ENCODE data around the gene IGF2.

The IGF2 gene

DNA sequence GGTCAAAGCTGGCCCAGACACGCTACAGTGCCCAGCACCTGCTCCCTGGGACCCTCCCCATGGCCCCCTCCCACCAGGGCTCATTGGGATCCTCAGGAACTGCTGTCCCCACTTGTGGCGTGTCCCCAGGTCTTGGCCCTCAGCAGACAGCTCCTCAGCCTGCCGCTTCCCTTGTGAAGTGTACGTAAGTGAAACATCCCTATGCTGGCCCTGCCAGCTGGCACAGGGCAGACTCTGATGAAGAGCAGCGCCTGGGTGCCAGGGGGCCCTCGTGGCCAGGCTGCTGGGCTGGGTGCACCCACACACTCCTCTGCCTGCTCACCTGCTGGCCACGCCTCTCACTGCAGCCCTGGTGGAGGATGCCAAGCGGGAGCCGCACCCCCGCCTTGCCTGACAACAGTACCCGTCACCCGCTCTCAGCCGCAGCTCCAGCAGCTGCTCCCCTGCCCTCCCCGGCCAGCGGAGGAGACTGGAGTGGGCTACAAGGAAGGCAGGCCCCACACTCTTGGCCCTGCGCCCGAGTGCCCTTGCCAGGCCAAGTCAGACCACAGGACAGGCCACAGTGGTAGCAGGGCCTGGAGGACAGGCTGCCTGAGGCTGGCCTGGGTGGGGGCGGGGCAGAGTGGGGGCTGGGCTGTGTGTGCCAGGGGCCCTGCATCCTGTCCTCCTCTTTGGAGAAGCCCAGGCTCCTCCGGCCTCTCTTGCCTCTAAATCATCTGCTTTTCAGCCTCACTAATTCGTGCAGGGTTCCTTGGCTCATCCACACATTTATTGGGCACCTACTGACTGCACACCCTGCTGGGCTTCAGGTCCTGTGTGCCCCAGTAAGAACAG, 39.5 kb downstream of the IGF2 start:
- TF ChIP-seq FOXP2 (optimal IDR thresholded peaks at IDR 0.05; ENCODE audit: control extremely low read depth, extremely low read length, insufficient read depth) (no peak), POLR2AphosphoS5 (IDR thresholded peaks at IDR 0.05; ENCODE audit: borderline replicate concordance, low read depth, low read length) (no peak), EZH2 (IDR thresholded peaks at IDR 0.05) (no peak)
- no peak overlapping the region for H3K9ac ChIP-seq (ENCODE audit: insufficient read length)
- no peaks in the 10 kb centered on the region for H3K36me3 ChIP-seq (ENCODE audit: insufficient read depth, low read length)
- no peak overlapping the region for H3K4me3 ChIP-seq
- no peaks in the 10 kb centered on the region for H3K9me3 ChIP-seq (ENCODE audit: low read depth, low read length)
- DNase-seq (ENCODE audit: low read depth, low spot score): no peak
- H3K27ac ChIP-seq: no peak overlapping the region

DNA sequence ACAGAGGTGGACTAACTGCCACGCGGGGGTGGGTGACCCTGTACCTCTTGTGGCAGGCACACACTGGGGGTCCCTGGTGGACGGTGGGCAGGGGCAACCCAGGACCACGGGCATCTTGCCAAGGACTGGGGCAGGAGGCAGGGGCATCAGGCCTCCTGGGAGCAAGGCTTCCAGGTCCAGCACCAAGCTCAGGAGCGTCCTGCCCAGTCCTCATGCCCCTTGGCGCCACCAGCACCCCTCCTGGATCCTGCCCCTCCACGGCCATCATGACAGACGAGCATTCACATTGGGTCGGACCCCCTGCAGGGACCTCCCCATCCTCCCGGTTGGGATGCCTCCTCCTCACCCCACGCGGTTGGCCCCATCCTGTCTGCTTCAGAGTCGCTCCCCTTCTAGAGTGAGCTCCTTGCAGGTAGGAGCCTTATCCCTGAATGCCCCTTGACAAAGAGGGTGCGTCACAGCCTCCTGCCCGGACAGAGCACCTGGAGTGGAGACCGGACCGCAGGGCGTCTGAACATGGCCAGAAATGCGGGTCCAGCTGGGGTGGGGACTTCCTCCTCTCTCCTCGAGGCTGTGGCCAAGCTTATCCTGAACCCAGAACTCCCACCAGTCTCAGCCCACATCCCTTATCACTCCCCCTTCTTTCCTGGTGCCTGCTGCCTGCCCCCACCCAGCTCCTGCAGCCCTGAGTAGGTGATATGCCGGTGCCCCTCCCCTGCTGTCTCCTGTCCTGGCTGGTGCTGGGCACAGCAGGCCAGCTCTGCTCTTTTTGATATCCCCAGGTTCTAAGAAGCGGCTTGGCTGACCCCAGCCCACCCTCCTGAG, 40.3 kb downstream of the IGF2 start:
- TF ChIP-seq FOXP2 (optimal IDR thresholded peaks at IDR 0.05; ENCODE audit: control extremely low read depth, extremely low read length, insufficient read depth) (no peak), EZH2 (IDR thresholded peaks at IDR 0.05) (no peak), POLR2AphosphoS5 (IDR thresholded peaks at IDR 0.05; ENCODE audit: borderline replicate concordance, low read depth, low read length) (no peak)
- Histone ChIP-seq H3K9ac (ENCODE audit: insufficient read length) (no peak overlapping the region), H3K9me3 (ENCODE audit: low read depth, low read length) (no peaks in the 10 kb centered on the region), H3K36me3 (ENCODE audit: insufficient read depth, low read length) (no peaks in the 10 kb centered on the region), H3K27ac (no peak overlapping the region), H3K4me3 (no peak overlapping the region)
- DNase-seq (ENCODE audit: low read depth, low spot score): no peak

DNA sequence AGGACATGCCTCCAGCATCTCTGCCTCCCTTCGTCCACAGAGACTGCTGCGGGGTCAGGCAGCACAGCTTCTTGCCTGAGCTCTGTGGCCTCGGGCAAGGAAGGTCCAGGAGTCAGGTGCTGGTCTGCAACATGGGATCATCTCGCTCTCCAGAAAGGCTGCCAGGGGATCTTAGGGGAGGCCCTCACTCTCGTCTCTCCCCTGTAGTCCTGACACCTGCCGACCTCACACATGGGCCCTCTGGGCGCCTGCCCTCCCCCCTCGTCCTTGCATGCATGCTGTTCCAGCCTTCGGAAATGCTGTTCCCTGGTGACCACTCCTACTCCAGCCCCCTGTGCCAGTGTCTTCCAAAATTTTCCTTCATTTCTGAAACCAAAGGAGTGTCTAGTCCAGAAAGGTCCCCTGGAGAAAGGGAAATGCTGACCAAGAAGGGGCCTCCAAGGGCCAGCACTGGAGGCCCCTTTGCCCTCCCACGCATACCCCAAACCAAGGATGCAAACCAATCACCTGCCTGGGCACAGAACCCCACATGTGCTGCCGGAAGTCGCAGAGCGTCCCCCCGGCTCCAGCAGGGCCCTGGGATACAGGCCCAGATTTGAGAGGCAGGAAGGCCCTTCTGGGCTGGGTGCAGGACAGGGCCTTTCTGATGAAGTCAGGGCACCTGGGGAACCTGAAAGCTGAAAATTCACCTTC, 41.0 kb downstream of the IGF2 start:
- no peak for DNase-seq (ENCODE audit: low read depth, low spot score)
- H3K9ac ChIP-seq (ENCODE audit: insufficient read length): no peak overlapping the region
- TF ChIP-seq EZH2 (IDR thresholded peaks at IDR 0.05): no peak
- no peak for TF ChIP-seq FOXP2 (optimal IDR thresholded peaks at IDR 0.05; ENCODE audit: control extremely low read depth, extremely low read length, insufficient read depth)
- TF ChIP-seq POLR2AphosphoS5 (IDR thresholded peaks at IDR 0.05; ENCODE audit: borderline replicate concordance, low read depth, low read length): no peak
- H3K36me3 ChIP-seq (ENCODE audit: insufficient read depth, low read length): no peaks in the 10 kb centered on the region
- H3K9me3 ChIP-seq (ENCODE audit: low read depth, low read length): no peaks in the 10 kb centered on the region
- no peak overlapping the region for H3K4me3 ChIP-seq
- no peak overlapping the region for H3K27ac ChIP-seq

DNA sequence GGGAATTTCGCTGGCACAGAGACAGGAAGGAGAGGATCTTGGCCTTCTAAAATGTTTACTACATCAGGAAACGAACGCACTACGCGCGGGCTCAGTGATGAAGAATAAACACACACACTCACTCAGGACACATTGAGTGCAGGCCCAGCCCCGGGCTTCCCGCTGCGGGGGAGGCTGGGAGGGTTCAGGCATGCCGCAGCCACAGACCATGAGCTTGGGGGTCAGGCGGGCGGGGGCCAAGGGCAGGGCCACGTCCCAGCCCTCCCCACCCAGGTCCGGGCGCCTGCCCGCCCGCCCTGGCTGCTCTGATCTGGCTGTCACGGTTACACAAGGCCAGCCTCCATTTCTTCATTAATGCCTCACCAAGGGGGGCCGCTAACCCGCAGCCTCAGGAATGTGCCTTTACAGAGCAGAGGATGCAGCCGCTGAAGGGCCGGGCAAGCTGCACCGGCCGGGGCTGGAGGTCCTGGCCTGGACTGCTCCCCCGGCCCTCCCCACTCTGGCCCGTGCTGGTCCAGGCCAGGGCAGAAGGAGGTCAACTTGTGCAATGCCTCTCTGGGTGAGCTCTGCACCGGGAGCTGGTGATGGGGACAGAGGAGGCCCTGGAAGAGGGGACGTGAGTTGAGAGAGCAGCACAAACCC, 41.7 kb downstream of the IGF2 start:
- Histone ChIP-seq H3K4me3 (no peak overlapping the region), H3K9me3 (ENCODE audit: low read depth, low read length) (no peaks in the 10 kb centered on the region), H3K27ac (no peak overlapping the region), H3K9ac (ENCODE audit: insufficient read length) (no peak overlapping the region), H3K36me3 (ENCODE audit: insufficient read depth, low read length) (no peaks in the 10 kb centered on the region)
- no peak for TF ChIP-seq EZH2 (IDR thresholded peaks at IDR 0.05)
- TF ChIP-seq FOXP2 (optimal IDR thresholded peaks at IDR 0.05; ENCODE audit: control extremely low read depth, extremely low read length, insufficient read depth): no peak
- TF ChIP-seq POLR2AphosphoS5 (IDR thresholded peaks at IDR 0.05; ENCODE audit: borderline replicate concordance, low read depth, low read length): no peak
- no peak for DNase-seq (ENCODE audit: low read depth, low spot score)

GRCh38 chr11:2096919-2097301, 42.3 kb downstream of the IGF2 start:
- no peaks in the 10 kb centered on the region for H3K9me3 ChIP-seq (ENCODE audit: low read depth, low read length)
- TF ChIP-seq FOXP2 (optimal IDR thresholded peaks at IDR 0.05; ENCODE audit: control extremely low read depth, extremely low read length, insufficient read depth): no peak
- no peak for TF ChIP-seq POLR2AphosphoS5 (IDR thresholded peaks at IDR 0.05; ENCODE audit: borderline replicate concordance, low read depth, low read length)
- no peak for TF ChIP-seq EZH2 (IDR thresholded peaks at IDR 0.05)
- no peak overlapping the region for H3K9ac ChIP-seq (ENCODE audit: insufficient read length)
- no peaks in the 10 kb centered on the region for H3K36me3 ChIP-seq (ENCODE audit: insufficient read depth, low read length)
- no peak overlapping the region for H3K27ac ChIP-seq
- no peak for DNase-seq (ENCODE audit: low read depth, low spot score)
- no peak overlapping the region for H3K4me3 ChIP-seq

- Histone ChIP-seq H3K36me3 (ENCODE audit: insufficient read depth, low read length) (no peaks in the 10 kb centered on the region), H3K27ac (no peak overlapping the region), H3K9me3 (ENCODE audit: low read depth, low read length) (no peaks in the 10 kb centered on the region), H3K4me3 (no peak overlapping the region), H3K9ac (ENCODE audit: insufficient read length) (no peak overlapping the region)
- TF ChIP-seq POLR2AphosphoS5 (IDR thresholded peaks at IDR 0.05; ENCODE audit: borderline replicate concordance, low read depth, low read length) (no peak), EZH2 (IDR thresholded peaks at IDR 0.05) (no peak), FOXP2 (optimal IDR thresholded peaks at IDR 0.05; ENCODE audit: control extremely low read depth, extremely low read length, insufficient read depth) (no peak)
- DNase-seq (ENCODE audit: low read depth, low spot score): no peak
Measured at GRCh38 chr11:2096011-2096918, 42.9 kb downstream of the IGF2 start.

GRCh38 chr11:2095542-2095941, 43.6 kb downstream of the IGF2 start:
- no peaks in the 10 kb centered on the region for H3K36me3 ChIP-seq (ENCODE audit: insufficient read depth, low read length)
- no peak for TF ChIP-seq POLR2AphosphoS5 (IDR thresholded peaks at IDR 0.05; ENCODE audit: borderline replicate concordance, low read depth, low read length)
- TF ChIP-seq EZH2 (IDR thresholded peaks at IDR 0.05): no peak
- no peak for TF ChIP-seq FOXP2 (optimal IDR thresholded peaks at IDR 0.05; ENCODE audit: control extremely low read depth, extremely low read length, insufficient read depth)
- no peak for DNase-seq (ENCODE audit: low read depth, low spot score)
- H3K9ac ChIP-seq (ENCODE audit: insufficient read length): no peak overlapping the region
- no peak overlapping the region for H3K27ac ChIP-seq
- H3K4me3 ChIP-seq: no peak overlapping the region
- no peaks in the 10 kb centered on the region for H3K9me3 ChIP-seq (ENCODE audit: low read depth, low read length)

Measured in SK-N-MC (cell line).